NB4 (cell line): ENCODE data around the gene ADCY2.

ENCODE experiments used
- CTCF ChIP-seq: IDR thresholded peaks from one replicate; pipeline ENCODE4 v1.5.1; 2012; ENCODE audit warnings: low read depth, low read length
- POLR2A ChIP-seq: IDR thresholded peaks from 2 replicates; pipeline ENCODE4 v1.6.1; 2011; ENCODE audit warnings: mild to moderate bottlenecking; ENCODE audit not compliant: insufficient read length; ENCODE audit errors: extremely low read depth

- TF ChIP-seq CTCF (no peak), POLR2A (no peak)
Measured at GRCh38 chr5:7822449-7822848, 426.5 kb downstream of the ADCY2 start.
